Ascending aorta (tissue), 2 donors: ENCODE measurements around the gene NRXN2. TPM values are rescaled to one million over a fixed set of nuclear protein-coding genes. Genes with fewer than 3 reads are reported as not detected.

Experiments
- DNase-seq, 2 donors: peaks; one replicate each; pipeline ENCODE4 v3.0.0-alpha.2; 2019; ENCODE audit warnings: low spot score in 2 of 2
- H3K27ac ChIP-seq, 2 donors: fragments of 200-600 bp; sonication (generic); one replicate each; pipeline ENCODE4 v1.5.1; 2016 to 2017; ENCODE audit warnings: mild to moderate bottlenecking in 1 of 2
- H3K27me3 ChIP-seq: fragments of 200-600 bp; sonication (generic); one replicate; pipeline ENCODE4 v1.5.1; 2017
- H3K36me3 ChIP-seq, 2 donors: fragments of 200-600 bp; sonication (generic); one replicate each; pipeline ENCODE4 v1.5.1; 2016
- H3K4me1 ChIP-seq, 2 donors: fragments of 200-600 bp; sonication (generic); one replicate each; pipeline ENCODE4 v1.5.1; 2016 to 2017; ENCODE audit warnings: mild to moderate bottlenecking in 1 of 2
- H3K4me3 ChIP-seq, 2 donors: fragments of 200-600 bp; sonication (generic); one replicate each; pipeline ENCODE4 v1.5.1; 2016 to 2017; ENCODE audit warnings: mild to moderate bottlenecking in 1 of 2
- H3K9me3 ChIP-seq, 2 donors: fragments of 200-600 bp; sonication (generic); one replicate each; pipeline ENCODE4 v1.5.1; 2016
- CTCF ChIP-seq, 3 experiments: fragments of 200-600 bp in 2 of 3; fragments of 450-650 bp in 1 of 3; sonication (generic) in 2 of 3; IDR thresholded peaks; one replicate each; pipeline ENCODE4 v1.5.1; 2016 to 2019; ENCODE audit warnings: antibody characterized with exemption in 3 of 3, mild to moderate bottlenecking in 1 of 3, moderate library complexity in 1 of 3
- intact Hi-C: fragments of 100-400 bp; cut with DNase I; formaldehyde crosslinking; loops from one replicate; pipeline ENCODE4 v1.15.1; 2023
- total RNA-seq: library from RNA; depleted of rRNA; stranded (reverse); fragments of >200 nt; gene quantifications from one replicate; pipeline ENCODE4 v1.1.0, GENCODE V29; 2016

NRXN2 gene
- total RNA-seq, 1 donor from 2014 or later = 26.0 TPM

GRCh38 chr11:64760759-64761420 is 37.9 kb upstream of the NRXN2 start:
- Histone ChIP-seq H3K9me3 (no peaks in the 10 kb centered on the region), H3K27ac (peak overlapping the region; percentile 75 to 80), H3K36me3 (peaks cover 32 to 40% of the 10 kb centered on the region in 2 donors), H3K4me1 (peaks cover 22 to 48% of the 10 kb centered on the region in 2 donors), H3K4me3 (no peak overlapping the region), H3K27me3 (no peaks in the 10 kb centered on the region)
- peak in 1 of 2 donors; percentile 55 for DNase-seq
- intact Hi-C loops = loop anchor here (1.0 to 2.0 kb wide), 2 partner anchors 16 to 18 kb away; no protein-coding TSS in a partner anchor
- no peak for TF ChIP-seq CTCF (IDR thresholded peaks at IDR 0.05)

GRCh38 chr11:64759722-64760719 is 37.0 kb upstream of the NRXN2 start, which contains the start of gene PYGM:
Gene PYGM, minus strand, starts transcription at chr11:64759974. Its CDS starts 76 bp downstream, at chr11:64759898.
- peaks cover 23 to 31% of the 10 kb centered on the region in 2 donors for H3K36me3 ChIP-seq
- no peaks in the 10 kb centered on the region for H3K27me3 ChIP-seq
- H3K4me3 ChIP-seq = peak within 1 kb of the TSS; percentile 42 to 57
- peak; percentile 60 to 95 for DNase-seq
- H3K27ac ChIP-seq = peak within 1 kb of the TSS; percentile 75 to 80
- H3K4me1 ChIP-seq = peaks cover 22 to 48% of the 10 kb centered on the region in 2 donors
- intact Hi-C loops = loop anchor here (1.0 to 2.0 kb wide), 2 partner anchors 17 kb away; no protein-coding TSS in a partner anchor
- no peaks in the 10 kb centered on the region for H3K9me3 ChIP-seq
- TF ChIP-seq CTCF (IDR thresholded peaks at IDR 0.05) = no peak

GRCh38 chr11:64759131-64759721 is 36.2 kb upstream of the NRXN2 start:
- Histone ChIP-seq H3K27me3 (no peaks in the 10 kb centered on the region), H3K36me3 (peaks cover 15 to 23% of the 10 kb centered on the region in 2 donors), H3K9me3 (no peaks in the 10 kb centered on the region), H3K27ac (peak overlapping the region; percentile 73 to 75), H3K4me3 (peak overlapping the region; percentile 42 to 57), H3K4me1 (peaks cover 22 to 44% of the 10 kb centered on the region in 2 donors)
- DNase-seq = peak in 1 of 2 donors; percentile 65
- no peak for TF ChIP-seq CTCF (IDR thresholded peaks at IDR 0.05)
- intact Hi-C loops = no loop called here

- DNase-seq = peak in 1 of 2 donors; percentile 54
- H3K36me3 ChIP-seq = peaks cover 8 to 16% of the 10 kb centered on the region in 2 donors
- H3K27me3 ChIP-seq = no peaks in the 10 kb centered on the region
- no peaks in the 10 kb centered on the region for H3K9me3 ChIP-seq
- H3K27ac ChIP-seq = peak overlapping the region in 1 of 2 donors; percentile 75
- H3K4me3 ChIP-seq = peak overlapping the region; percentile 42 to 57
- TF ChIP-seq CTCF (IDR thresholded peaks at IDR 0.05) = no peak
- H3K4me1 ChIP-seq = peaks cover 15 to 37% of the 10 kb centered on the region in 2 donors
- intact Hi-C loops = no loop called here
Observed at GRCh38 chr11:64758330-64759079, 35.5 kb upstream of the NRXN2 start.
